GDM1 (cell line): Measurements from ENCODE around the gene ZNF470.

Source experiments
- DNase-seq: peaks from one replicate; lab custom pipeline; 2025; lab: John Stamatoyannopoulos, UW

ZNF470 gene

GRCh38 chr19:56567274-56568120 is at the start of gene ZNF470:
Gene ZNF470 (plus strand): TSS chr19:56567468. CDS start chr19:56570312, 2,844 bp downstream.
- peak; percentile 79 for DNase-seq

DNA sequence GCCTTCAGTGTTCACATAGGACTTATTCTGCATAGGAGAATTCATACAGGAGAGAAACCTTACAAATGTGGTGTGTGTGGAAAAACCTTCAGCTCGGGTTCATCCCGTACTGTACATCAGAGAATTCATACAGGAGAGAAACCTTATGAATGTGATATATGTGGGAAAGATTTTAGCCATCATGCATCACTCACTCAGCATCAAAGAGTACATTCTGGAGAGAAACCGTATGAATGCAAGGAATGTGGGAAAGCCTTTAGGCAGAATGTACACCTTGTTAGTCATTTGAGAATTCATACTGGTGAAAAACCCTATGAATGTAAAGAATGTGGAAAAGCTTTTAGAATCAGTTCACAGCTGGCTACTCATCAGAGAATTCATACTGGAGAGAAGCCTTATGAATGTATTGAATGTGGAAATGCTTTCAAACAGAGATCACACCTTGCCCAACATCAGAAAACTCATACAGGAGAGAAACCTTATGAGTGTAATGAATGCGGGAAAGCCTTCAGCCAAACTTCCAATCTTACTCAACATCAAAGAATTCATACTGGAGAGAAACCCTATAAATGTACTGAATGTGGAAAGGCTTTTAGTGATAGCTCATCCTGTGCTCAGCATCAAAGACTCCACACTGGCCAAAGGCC is 41.9 kb upstream of the ZNF470 start:
- DNase-seq: no peak

DNA sequence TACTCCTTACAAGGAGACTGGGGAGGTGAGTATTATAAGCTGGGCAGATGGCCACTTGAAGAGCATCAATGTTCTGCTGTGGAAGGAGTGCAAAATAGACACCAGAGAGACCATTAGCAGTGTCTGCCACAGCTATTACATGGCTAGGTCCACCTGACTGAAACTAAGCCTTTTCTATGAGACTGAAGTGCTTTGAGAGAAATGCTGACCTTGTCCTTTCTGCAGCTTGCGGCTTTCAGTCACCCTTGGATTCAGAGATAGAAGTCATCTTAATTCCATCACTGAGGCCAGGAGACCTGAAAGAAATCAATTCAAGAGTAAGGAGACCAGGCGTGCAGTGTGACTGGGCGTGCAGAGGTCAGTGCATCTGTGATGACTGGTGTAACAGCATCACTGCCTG is 29.8 kb upstream of the ZNF470 start:
- no peak for DNase-seq

- peak; percentile 87 for DNase-seq
Observed at GRCh38 chr19:56538254-56538760, 29.0 kb upstream of the ZNF470 start.

DNA sequence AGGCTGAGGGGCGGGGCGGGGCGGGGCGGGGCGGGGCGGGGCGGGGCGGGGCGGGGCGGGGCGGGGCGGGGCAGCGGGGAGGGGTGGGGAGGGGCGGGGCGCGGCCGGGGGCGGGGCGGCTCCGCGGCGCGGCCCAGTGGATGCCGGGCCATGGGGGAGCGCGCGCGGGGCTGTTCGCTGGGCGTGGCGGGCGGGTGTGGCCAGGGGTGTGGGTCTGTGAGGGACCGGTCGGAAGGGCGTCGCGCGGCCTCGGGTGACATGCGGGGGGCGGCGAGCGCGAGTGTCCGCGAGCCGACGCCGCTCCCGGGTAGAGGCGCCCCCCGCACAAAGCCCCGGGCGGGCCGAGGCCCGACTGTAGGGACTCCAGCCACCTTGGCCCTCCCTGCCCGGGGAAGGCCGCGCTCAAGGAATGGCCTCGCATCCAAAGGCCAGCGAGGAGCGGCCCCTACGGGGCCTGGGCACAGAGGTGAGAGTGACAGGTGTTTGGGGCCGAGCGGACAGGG is 28.5 kb upstream of the ZNF470 start, which contains the start of gene ZFP28:
Gene ZFP28, plus strand, starts transcription at position 188 of the 503 bp plus-strand sequence. Its CDS starts 71 bp downstream, at position 259.
- peak; percentile 87 for DNase-seq

DNA sequence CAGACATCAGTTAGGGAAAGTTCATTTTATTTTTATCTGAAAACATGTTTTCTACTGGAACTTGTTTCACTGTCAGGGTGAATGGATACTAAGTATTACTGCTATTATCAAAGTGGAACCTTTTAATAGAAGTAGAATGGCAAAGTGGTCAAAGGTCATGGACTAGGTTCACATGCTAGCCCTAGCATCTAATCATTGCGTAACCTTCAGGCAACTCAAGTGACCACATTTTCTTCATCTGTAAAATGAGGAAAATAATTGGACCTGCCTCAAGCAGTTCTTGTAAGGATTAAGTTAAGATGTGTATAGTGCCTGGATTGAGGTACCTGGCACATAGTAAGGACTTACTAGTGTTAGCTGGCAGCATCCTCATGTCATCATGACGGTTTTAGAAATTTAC is 23.5 kb upstream of the ZNF470 start:
- DNase-seq: no peak

GRCh38 chr19:56547535-56547934 is 19.7 kb upstream of the ZNF470 start:
- DNase-seq: no peak

DNA sequence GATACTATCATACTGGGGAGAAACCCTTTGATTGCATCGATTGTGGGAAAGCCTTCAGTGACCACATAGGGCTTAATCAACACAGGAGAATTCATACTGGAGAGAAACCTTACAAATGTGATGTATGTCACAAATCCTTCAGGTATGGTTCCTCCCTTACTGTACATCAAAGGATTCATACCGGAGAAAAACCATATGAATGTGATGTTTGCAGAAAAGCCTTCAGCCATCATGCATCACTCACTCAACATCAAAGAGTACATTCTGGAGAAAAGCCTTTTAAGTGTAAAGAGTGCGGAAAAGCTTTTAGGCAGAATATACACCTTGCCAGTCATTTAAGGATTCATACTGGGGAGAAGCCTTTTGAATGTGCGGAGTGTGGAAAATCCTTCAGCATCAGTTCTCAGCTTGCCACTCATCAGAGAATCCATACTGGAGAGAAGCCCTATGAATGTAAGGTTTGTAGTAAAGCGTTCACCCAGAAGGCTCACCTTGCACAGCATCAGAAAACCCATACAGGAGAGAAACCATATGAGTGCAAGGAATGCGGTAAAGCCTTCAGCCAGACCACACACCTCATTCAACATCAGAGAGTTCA is 12.9 kb upstream of the ZNF470 start:
- no peak for DNase-seq

DNA sequence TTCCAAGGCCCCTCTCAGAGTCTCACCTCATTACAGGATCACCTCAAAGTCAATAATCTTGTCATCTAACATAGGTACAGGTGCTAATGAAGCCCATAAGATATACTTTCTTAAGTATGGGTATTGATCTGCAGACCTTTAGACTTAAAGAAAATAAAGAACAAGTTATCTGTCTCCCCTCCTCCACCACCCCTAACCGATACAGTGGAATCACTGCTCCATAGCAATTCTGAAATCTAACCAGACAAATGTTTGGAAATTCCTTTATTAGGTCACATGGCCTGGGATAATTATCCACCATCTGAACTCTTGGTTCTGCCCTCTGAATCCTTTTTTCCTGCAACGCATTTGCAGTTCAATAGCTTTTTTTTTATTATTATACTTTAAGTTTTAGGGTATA is 4.5 kb upstream of the ZNF470 start:
- DNase-seq: no peak

DNA sequence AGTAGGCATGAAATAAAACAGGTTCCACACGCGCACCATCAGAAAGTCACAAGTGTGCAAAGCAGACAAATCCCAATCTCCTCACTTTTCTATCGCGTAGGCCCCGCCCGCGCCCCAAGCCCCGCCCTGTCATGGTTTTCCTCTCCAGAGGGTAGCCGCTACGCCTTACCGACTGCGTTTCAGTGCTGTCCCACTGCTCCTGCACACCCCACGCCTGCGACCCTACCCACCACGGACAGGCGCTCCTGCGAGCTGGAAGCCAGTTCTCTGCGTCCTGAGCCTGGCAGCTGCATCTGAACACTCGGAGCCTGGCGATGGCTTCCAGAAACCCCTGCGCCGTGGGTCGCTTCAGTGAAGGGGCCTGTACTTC is 379 bp upstream of the ZNF470 start:
- no peak for DNase-seq

GRCh38 chr19:56572589-56572988 is 5.3 kb downstream of the ZNF470 start:
- DNase-seq: no peak

DNA sequence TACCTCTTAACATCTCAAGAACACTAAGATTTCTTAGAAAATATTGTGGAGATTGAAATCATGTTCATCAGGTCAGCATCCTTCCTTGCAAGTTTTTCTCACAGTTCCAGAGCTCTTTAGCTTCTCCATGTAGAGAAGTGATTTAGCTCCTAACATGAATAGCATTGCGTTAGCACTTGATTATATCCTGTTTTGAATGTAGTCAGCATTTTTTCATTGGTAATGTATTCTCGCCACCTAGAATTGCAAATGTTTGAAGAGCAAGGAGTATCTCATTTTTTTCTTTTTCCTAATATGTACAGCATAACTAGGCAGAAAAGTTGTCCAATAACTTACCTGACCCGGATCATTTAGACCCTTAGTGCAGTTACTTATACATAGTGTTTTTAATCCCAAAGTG is 6.6 kb downstream of the ZNF470 start:
- DNase-seq: no peak

DNA sequence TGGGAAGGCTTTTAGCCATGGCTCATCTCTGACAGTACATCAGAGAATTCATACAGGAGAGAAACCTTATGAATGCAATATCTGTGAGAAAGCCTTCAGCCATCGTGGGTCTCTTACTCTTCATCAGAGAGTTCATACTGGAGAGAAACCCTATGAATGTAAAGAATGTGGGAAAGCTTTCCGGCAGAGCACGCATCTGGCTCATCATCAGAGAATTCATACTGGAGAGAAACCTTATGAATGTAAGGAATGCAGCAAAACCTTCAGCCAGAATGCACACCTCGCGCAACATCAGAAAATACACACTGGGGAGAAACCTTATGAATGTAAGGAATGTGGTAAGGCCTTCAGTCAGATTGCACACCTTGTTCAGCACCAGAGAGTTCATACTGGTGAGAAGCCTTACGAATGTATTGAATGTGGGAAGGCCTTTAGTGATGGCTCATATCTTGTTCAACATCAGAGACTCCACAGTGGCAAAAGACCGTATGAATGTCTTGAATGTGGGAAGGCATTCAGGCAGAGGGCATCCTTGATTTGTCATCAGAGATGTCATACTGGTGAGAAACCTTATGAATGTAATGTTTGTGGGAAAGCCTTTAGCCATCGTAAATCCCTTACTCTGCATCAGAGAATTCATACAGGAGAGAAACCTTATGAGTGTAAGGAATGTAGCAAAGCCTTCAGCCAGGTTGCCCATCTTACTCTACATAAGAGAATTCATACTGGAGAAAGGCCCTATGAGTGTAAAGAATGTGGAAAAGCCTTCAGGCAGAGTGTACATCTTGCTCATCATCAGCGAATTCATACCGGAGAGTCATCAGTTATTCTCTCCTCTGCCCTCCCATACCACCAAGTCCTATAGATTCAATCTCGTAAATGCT is 10.7 kb downstream of the ZNF470 start:
- DNase-seq: no peak

DNA sequence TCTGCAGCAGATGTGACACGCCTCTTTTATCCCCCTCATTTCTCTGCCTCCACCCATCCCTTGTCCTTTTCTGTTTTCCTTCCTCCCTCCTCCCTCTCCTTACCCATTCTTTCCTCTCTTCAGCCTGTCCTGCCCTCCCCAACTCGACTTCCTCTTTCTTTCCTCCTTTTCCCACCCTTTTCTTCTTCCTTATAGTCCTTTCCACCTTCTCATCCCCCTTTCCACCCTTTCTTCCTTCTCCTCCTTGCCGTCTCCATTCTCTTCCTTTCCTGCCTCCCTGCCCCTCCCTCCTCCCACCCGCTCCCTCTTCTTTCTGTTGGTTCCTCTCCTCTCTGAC is 27.1 kb downstream of the ZNF470 start:
- no peak for DNase-seq

DNA sequence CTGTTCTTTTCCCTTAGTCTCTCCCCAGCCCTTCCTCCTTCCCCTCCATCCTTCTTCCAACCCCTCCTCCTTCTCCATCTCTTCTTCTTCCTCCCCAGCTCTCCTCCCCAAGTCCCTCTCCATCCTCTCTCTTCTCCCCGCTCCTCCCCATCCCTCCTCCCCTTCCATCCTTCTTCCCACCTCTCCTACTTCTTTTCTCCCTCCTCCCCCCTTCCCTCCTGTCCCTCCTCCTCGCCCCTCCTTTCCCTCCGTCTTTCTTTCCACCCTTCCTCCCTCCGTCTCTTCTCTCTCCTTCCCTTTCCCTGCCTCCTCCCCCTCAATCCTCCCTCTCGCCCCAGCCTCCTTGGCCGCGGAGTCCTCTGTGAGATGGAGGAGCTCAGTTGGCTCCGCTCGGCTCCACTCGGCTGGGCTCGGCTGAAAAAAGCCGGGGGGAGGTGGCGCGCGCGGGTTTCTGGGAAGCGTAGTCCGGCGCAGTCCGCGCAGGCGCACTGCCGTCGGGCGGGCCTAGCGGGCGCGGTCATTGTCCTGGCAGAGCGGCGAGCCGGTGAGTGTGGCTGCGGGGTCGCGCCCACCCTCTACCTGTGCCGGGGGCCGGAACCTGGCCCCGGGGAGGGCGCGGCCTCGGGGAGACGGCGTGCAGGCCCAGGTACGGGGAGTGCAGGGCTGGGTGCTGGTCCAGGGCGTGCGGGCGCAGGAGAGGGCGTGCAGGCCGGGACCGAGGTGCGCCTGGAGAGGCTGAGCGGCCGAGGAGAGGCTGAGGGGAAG is 27.7 kb downstream of the ZNF470 start, which contains the start of gene ZNF71:
Gene ZNF71, plus strand, starts transcription at position 520 of the 765 bp plus-strand sequence. CDS start 6,257 bp downstream, outside the sequence.
- peak; percentile 77 for DNase-seq

- no peak for DNase-seq
Observed at GRCh38 chr19:56595548-56595899, 28.3 kb downstream of the ZNF470 start.

DNA sequence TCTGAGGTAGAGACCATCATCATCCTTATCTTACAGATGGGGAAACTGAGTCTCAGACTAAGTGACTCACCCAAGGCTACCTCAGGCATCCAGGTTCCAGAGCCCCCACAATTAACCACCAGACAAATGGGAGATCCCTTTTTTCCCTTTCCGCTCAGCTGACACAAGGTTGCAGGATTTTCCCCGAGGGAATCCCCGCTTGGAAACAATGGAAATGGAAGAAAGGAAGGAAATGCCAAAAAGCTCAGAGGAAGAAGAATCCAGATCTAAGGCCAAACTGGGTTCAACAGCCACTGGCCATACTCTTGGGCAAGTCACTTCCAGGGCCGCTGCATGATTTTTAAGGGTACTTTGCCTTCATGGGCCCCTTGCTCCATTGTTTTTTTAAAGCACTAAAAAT is 29.4 kb downstream of the ZNF470 start:
- DNase-seq: no peak

GRCh38 chr19:56597696-56598095 is 30.4 kb downstream of the ZNF470 start:
- DNase-seq: no peak

DNA sequence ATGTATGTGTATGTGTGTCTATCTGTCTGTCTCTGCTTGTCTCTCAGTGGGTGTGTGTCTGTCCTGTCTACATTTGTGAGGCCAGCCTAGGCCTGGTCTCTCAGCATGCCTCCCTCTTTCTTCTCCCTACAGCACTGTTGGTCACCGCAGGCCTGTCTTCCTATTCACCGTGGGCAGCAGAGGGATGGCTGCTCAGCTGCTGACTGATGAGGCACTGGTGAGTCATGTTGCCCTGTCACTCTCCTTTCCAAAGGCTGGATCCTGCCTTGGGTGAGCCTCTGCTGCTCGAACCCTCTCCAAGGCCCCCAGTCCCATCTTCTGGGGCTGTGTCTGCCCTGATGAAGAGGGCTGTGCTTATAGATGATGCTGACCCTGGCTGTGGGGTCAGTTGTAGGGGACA is 34.1 kb downstream of the ZNF470 start:
- no peak for DNase-seq

DNA sequence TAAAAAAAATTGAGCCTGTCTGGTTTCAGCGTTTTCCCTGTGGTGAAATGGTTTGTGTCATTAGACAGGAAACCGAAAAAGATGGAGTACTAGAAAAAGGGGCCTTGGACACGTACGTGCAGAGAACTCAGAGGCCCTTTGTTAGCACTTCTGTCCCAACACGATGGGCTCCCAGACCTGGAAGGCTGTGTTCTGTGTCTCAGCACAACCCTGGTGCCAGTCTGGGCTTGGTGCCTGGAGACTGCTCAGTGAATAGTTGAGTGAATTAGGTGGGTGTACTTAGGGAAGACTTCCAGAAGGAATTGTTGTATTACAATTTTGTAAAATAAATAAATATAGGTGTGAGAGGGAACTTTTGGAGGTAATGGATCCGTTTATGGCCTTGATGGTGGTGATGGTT is 36.6 kb downstream of the ZNF470 start:
- DNase-seq: no peak
